Testis (tissue), 3 donors: ENCODE data around the gene PDLIM7. TPM values are rescaled to one million over a fixed set of nuclear protein-coding genes. Genes with fewer than 3 reads are reported as not detected.
A peak's percentile ranks its signal among the peaks of the same experiment; 100 is the strongest.

Source experiments
- DNase-seq: peaks from one replicate; pipeline ENCODE4 v3.0.0-alpha.2; 2019
- H3K27ac ChIP-seq, 2 donors: fragments of 200-600 bp; sonication (generic); one replicate each; pipeline ENCODE4 v1.5.1; 2019
- H3K27me3 ChIP-seq: fragments of 200-600 bp; sonication (generic); one replicate; pipeline ENCODE4 v1.5.1; 2019
- H3K36me3 ChIP-seq: fragments of 200-600 bp; sonication (generic); one replicate; pipeline ENCODE4 v1.5.1; 2017; ENCODE audit warnings: low read depth; ENCODE audit errors: missing control alignments
- H3K4me1 ChIP-seq: fragments of 200-600 bp; sonication (generic); one replicate; pipeline ENCODE4 v1.5.1; 2019
- H3K4me3 ChIP-seq, 2 donors: fragments of 200-600 bp; sonication (generic); one replicate each; pipeline ENCODE4 v1.5.1; 2017 to 2019
- H3K9me3 ChIP-seq: fragments of 200-600 bp; sonication (generic); one replicate; pipeline ENCODE4 v1.5.1; 2017
- CTCF ChIP-seq, 3 experiments: fragments of 450-650 bp in 2 of 3; fragments of 200-600 bp in 1 of 3; sonication (generic) in 1 of 3; IDR thresholded peaks; one replicate each; pipeline ENCODE4 v1.5.1; 2016 to 2019; ENCODE audit warnings: antibody characterized with exemption in 3 of 3, mild to moderate bottlenecking in 2 of 3, moderate library complexity in 1 of 3
- POLR2A ChIP-seq: fragments of 450-650 bp; IDR thresholded peaks from one replicate; pipeline ENCODE4 v1.6.1; 2017; ENCODE audit warnings: antibody characterized with exemption, mild to moderate bottlenecking, moderate library complexity
- WGBS, 2 donors: methylation state at CpG; one replicate each; pipeline ENCODE4 v1.1.5; 2018; 5-methylcytosine and 5-hydroxymethylcytosine counted together
- intact Hi-C: fragments of 100-400 bp; cut with DNase I; formaldehyde crosslinking; loops from one replicate; pipeline ENCODE4 v1.15.1; 2023; ENCODE audit warnings: low total_unique reads
- polyA plus RNA-seq: library from polyadenylated mRNA; stranded (reverse); fragments of 350-450 nt; fragmentation: Illumina TruSeq; extraction: RNeasy Lipid Tissue Mini Kit (QIAGEN cat#74804); gene quantifications from one replicate; pipeline ENCODE4 v1.2.3, GENCODE V29; 2014; ENCODE audit warnings: low read depth, low replicate concordance; ENCODE audit not compliant: insufficient read depth
- total RNA-seq, 2 donors: library from RNA; depleted of rRNA; stranded (reverse); fragments of >200 nt; gene quantifications; one replicate each; pipeline ENCODE4 v1.2.3, GENCODE V29; 2016

The PDLIM7 gene
- total and polyA plus RNA-seq, 3 donors from 2014 or later: 72.2 to 118 (median 90.5) TPM

DNA sequence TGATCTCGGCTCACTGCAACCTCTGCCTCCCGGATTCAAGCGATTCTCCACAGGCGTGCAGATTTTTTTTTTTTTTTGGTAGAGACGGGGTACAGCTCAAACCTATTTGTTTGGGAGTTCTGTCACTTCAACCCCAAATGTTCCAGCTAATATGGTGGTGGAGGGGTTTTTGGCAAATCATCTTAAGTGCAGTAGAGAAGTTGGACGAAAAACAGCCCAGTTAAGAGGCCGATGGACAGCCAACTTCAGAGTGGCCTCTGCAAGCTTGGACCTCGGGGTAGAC lies 51.5 kb downstream of the PDLIM7 start:
- 5 to 8% methylated on average over 6 to 8 of the region's 8 CpGs for WGBS, 2 donors
- Histone ChIP-seq H3K27ac (no peak overlapping the region), H3K4me1 (peaks cover 16% of the 10 kb centered on the region), H3K27me3 (no peaks in the 10 kb centered on the region), H3K36me3 (no peaks in the 10 kb centered on the region), H3K9me3 (no peaks in the 10 kb centered on the region), H3K4me3 (peak overlapping the region; percentile 59 to 65)
- intact Hi-C loops: no loop called here
- TF ChIP-seq CTCF (IDR thresholded peaks at IDR 0.05) (no peak), POLR2A (no peak)
- DNase-seq: no peak

DNA sequence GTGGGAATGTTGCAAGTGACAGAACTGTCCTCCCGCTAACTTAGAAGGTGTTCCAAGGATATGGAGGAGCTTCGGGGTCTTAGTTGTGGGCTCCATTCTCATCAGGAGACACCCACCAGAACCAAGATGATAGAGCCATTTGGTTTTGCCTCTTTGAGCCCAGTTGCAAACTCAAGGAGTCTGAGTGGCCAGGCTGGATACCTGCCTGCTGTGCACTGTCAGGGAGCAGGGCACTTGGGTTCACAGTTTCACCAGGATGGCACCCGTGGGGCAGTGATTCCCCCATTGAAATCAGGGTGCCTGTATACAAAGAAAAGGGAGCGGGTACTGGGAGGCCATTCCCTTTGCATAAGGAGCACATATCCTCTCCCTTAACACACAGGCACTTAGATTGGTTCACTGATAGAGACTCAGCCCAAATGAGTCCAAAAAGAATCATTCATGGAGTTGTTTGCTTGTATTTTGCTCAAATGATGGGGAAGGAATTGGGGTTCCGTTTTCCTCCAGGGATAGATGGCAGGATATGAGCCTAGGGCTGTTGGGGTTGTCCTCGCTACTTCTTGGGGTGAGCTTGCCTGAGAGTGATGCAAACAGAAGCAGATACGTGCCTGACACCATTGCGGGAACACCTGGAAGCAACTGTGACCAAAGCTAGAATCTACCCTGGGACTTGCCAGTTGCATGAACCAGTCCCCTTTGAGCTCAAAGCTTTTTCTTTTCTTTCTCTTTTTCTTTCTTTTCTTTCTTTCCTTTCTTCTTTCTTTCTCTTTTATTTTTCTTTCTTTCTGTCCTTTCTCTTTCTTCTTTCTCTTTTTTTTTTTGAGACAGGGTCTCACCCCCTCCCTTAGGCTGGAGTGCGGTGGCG lies 52.1 kb downstream of the PDLIM7 start:
- DNase-seq: no peak
- no peak for TF ChIP-seq CTCF (IDR thresholded peaks at IDR 0.05)
- no peak for TF ChIP-seq POLR2A
- WGBS, 2 donors: 53 to 62% methylated on average over 10 of the region's 10 CpGs
- Histone ChIP-seq H3K4me1 (peaks cover 16% of the 10 kb centered on the region), H3K27me3 (no peaks in the 10 kb centered on the region), H3K27ac (no peak overlapping the region), H3K36me3 (no peaks in the 10 kb centered on the region), H3K9me3 (no peaks in the 10 kb centered on the region), H3K4me3 (no peak overlapping the region)
- intact Hi-C loops: no loop called here

- no peaks in the 10 kb centered on the region for H3K36me3 ChIP-seq
- intact Hi-C loops: no loop called here
- H3K4me3 ChIP-seq: no peak overlapping the region
- H3K9me3 ChIP-seq: no peaks in the 10 kb centered on the region
- 64 to 77% methylated on average over 4 to 7 of the region's 7 CpGs for WGBS, 2 donors
- no peak overlapping the region for H3K27ac ChIP-seq
- H3K4me1 ChIP-seq: peaks cover 16% of the 10 kb centered on the region
- H3K27me3 ChIP-seq: no peaks in the 10 kb centered on the region
- TF ChIP-seq CTCF (IDR thresholded peaks at IDR 0.05) (no peak), POLR2A (no peak)
- no peak for DNase-seq
Observed at GRCh38 chr5:177444106-177445051, 53.0 kb downstream of the PDLIM7 start.

DNA sequence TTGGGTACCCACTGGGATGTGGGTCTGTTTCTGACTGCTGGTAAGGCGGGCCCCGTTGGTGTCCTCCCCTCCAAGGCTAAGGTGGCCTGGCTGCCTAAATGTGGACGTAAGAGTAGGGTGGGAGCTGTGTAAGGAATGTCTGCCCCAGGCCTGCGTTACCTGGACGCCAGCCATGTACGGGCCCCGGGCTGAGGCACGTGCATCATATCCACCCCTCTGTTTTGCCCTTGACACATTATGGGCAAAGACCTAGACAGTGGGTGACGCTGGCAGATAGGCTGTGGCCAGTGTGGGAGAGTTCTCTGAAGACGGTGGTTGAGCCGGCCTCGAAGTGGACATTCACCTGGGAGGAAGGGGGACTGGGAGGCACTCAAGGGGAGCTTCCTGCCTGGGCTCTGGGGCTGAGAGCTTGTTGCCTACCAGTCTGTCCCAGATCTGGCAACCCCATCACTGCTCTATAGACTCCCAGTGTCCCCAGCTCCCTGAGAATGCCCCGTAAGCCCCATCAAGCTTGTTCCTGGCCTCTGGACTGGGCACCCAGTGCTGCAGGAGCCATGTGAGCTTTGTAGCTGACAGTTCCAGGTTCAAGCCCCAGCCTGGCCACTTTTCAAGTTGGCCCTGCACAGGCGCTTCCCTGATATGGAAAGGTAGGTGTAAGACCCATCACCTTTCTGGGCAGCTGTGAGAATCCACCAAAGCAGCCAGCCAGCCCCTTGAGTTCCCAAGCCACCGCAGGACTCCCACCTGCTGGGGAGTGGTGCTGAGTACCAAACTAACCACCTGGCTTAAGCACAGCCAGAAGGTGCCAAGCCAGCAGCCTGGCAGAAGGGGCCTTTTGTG lies 54.0 kb downstream of the PDLIM7 start:
- no peaks in the 10 kb centered on the region for H3K27me3 ChIP-seq
- H3K27ac ChIP-seq: no peak overlapping the region
- H3K4me1 ChIP-seq: peaks cover 16% of the 10 kb centered on the region
- WGBS, 2 donors: 84 to 100% methylated on average over 1 to 15 of the region's 15 CpGs
- no peaks in the 10 kb centered on the region for H3K36me3 ChIP-seq
- DNase-seq: no peak
- intact Hi-C loops: no loop called here
- H3K4me3 ChIP-seq: no peak overlapping the region
- H3K9me3 ChIP-seq: no peaks in the 10 kb centered on the region
- TF ChIP-seq CTCF (IDR thresholded peaks at IDR 0.05) (no peak), POLR2A (no peak)
